Left ventricle myocardium superior (tissue), 1 donor: Measurements from ENCODE around the gene VAX1. TPM values are rescaled to one million over a fixed set of nuclear protein-coding genes. Genes with fewer than 3 reads are reported as not detected.
"Not testable (repeated sequence)": the region's sequence is repeated elsewhere in the genome, so short reads cannot be mapped to it uniquely, and the experiment has no call there.

Experiments
- ATAC-seq: fragments of 200-7000 bp; cut with Tn5 transposase; one replicate; pipeline ENCODE4 v1.9.1; 2020; ENCODE audit warnings: mild to moderate bottlenecking, moderate library complexity
- DNase-seq: peaks from one replicate; pipeline ENCODE4 v3.0.0-alpha.2; 2020
- intact Hi-C: fragments of 100-400 bp; cut with micrococcal nuclease; formaldehyde crosslinking; loops from one replicate; pipeline ENCODE4 v1.11.0; 2022
- microRNA-seq: library from miRNA; unstranded; fragments of <30 nt; microRNA quantifications from one replicate; pipeline ENCODE4 v1.2.0, GENCODE V29; 2020; ENCODE audit warnings: borderline number of aligned reads
- total RNA-seq: library from RNA; stranded (reverse); fragmentation: NEBNext Ultra II Directional; extraction: Animal tissue kit (Norgen Biotek cat#: 25700); gene quantifications from one replicate; pipeline ENCODE4 v1.2.1, GENCODE V29; 2021
- donor health status: DM: no; HTN: yes; CAD: no; lungs with severe emphysema.

The VAX1 gene
- total RNA-seq, 1 donor from 2014 or later: not detected

DNA sequence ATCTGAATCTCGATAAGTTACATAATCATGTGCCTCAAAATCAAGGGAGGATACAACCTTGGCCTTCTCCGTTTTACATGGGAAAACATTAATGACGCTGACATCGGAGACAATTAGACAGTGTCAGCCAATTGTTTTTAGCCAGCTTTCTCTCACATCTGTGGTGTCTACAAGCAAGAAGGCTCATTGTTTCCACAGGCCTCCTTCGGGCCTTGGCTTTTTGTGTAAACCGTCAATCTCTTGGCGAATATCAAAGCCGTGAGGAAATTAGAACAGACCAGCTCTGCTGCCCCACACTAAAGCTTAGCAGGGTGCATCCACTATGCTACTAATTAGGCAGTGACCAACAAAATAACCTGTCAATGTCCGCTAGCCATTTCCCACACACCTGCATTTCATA lies 43.2 kb downstream of the VAX1 start:
- ATAC-seq: no peak
- no peak for DNase-seq
- intact Hi-C loops: no loop called here

DNA sequence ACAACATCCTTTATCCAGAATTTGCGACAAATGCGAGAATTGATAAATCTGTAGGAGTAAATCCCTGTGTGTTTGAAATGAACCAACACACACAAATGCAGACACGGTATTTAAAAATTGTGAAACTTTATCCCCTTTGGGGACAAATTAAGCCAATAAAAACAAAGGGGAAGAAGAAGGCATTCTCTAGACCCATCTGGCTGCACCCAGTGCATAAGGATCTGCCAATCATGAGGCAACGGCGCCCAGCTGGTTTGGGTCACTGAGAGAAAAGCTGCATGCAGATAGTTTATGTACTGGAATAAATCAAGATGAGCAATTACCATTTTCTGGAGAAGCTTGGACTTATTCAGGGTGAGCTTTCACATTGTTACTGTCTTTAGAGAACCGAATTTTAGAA lies 45.7 kb downstream of the VAX1 start:
- DNase-seq (no peak), ATAC-seq (no peak)
- intact Hi-C loops: no loop called here

DNA sequence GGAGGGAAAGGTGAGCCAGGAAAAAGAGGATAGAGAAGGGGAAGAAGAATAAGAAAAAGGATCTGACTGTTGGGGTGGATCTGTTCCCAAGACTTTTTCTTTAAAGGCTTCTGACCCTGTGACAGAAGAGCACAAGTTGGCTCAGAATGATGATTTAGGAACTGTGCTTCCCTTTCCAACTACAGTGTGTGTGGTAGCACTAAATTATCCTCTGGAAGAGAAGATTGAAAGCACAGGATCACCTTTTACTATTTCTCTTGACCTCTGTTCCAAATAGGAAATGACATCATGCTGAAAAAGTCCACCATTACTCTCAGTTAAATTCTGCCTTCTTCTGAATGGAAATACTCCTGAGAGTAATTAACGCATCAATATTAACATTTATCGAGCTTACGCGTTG lies 47.2 kb downstream of the VAX1 start:
- no peak for ATAC-seq
- DNase-seq: no peak
- intact Hi-C loops: no loop called here

DNA sequence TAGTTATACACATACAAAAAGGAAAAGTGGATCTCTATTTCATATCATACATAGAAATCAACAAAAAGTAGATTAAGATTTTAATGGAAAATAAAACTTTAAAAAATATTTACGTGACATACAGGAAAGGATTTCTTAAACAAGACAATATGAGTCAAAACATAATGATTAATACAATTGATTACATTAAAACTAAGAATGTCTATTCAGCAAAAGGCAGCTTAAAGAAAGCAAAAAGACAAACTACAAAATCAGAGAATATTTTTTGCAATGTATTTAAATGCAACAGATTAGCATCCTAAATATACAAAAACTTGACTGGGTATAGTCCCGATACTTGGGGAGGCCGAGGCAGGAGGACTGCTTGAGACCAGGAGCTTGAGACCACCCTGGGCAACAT lies 50.5 kb downstream of the VAX1 start:
- intact Hi-C loops: no loop called here
- ATAC-seq (no peak), DNase-seq (no peak)

DNA sequence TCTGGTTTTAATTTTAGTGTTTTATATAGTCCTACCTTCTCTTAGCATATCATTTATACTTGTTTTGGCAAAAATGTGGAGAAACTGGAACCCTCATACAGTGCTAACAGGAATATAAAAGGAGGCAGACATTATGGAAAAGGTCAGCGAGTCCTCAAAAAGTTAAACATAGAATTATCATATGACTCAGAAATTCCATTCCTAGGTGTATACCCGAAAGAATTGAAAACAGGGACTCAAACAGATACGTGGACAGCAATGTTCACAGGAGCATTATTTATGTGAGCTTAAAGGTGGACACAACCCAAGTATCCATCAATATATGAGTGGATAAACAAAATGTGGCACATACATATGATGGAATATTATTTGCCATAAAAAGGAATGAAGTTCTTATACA lies 51.5 kb downstream of the VAX1 start:
- ATAC-seq (no peak), DNase-seq (no peak)
- intact Hi-C loops: no loop called here

DNA sequence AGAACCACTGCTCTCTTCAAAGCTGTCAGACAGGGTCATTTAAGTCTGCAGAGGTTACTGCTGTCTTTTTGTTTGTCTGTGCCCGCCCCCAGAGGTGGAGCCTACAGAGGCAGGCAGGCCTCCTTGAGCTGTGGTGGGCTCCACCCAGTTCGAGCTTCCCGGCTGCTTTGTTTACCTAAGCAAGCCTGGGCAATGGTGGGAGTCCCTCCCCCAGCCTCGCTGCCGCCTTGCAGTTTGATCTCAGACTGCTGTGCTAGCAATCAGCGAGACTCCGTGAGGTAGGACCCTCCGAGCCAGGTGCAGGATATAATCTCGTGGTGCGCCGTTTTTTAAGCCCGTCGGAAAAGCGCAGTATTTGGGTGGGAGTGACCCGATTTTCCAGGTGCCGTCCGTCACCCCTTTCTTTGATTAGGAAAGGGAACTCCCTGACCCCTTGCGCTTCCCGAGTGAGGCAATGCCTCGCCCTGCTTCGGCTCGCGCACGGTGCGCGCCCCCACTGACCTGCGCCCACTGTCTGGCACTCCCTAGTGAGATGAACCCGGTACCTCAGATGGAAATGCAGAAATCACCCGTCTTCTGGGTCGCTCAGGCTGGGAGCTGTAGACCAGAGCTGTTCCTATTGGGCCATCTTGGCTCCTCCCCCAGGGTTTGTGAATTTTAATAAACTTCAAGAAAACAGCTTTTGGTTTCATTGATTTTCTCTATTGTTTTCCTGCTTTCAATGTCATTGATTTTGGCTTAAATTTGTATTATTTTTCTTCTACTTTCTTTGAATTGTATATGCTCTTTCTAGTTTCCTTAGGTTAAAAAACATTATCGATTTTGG lies 53.4 kb downstream of the VAX1 start:
- intact Hi-C loops, ATAC-seq, DNase-seq: not testable (repeated sequence)

Small RNA genes within 50 kb of the gene (microRNA-seq; reads per million reads assigned to microRNA genes)
- gene MIR3663: not detected

Other genes starting within 250 kb of the VAX1 start
- gene SHTN1, start 133.1 kb downstream of the VAX1 start, total RNA-seq: 5.0 TPM
- gene KCNK18, start 59.2 kb upstream of the VAX1 start, total RNA-seq: not detected
- 0.17 TPM for gene SLC18A2, start 102.8 kb upstream of the VAX1 start, total RNA-seq
- gene PDZD8, start 237.2 kb upstream of the VAX1 start, total RNA-seq: 18.7 TPM